ENCODE measurements around the gene EXOSC7. TPM values are rescaled to one million over a fixed set of nuclear protein-coding genes. Genes with fewer than 3 reads are reported as not detected.

The EXOSC7 gene
- total RNA-seq, 5 donors from 2014 or later (not counting 1 experiment from before 2014, with no cell fraction given) = 27.7 to 44.3 (median 42.0) TPM

DNA sequence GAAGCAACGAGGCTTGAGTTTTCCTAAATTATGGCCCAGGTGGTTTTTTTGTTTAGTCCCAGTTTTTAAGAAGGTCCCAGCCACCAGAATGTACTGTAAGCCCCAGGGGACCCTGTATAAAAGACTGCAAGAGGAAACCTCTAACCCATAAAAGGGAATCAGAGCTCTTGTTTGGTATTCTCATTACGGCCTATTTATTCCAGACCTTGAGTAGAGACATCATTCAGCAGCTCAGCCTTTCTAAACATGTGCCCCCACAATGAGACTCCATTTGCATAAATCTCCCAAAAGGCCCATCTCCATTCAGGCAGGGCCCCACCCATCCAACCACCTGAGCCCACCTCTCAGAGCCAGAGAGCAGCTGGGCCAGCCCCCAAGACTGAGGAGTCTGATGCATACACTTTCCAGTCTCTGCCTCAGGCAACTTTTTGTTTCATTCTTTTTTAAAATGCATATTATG lies 25.7 kb upstream of the EXOSC7 start:
- POLR2A ChIA-PET = interaction anchor here in 1 of 2 donors (0.7 kb wide), 1 partner anchor 11 kb away, joined by 3 read pairs; no protein-coding TSS in a partner anchor
- no peak overlapping the region for H3K4me3 Mint-ChIP-seq
- no peaks in the 10 kb centered on the region for H3K27me3 Mint-ChIP-seq
- DNase-seq (no peak), ATAC-seq (replicated peaks in 1 of 4) (no peak)
- Histone ChIP-seq H3K27ac (ENCODE audit: low read length) (no peak overlapping the region), H3K4me3 (ENCODE audit: control insufficient read depth in 1 of 2, extremely low read depth in 1 of 2, low read length in 1 of 2) (no peak overlapping the region), H3K36me3 (ENCODE audit: control insufficient read depth in 2 of 2, extremely low read depth in 1 of 2, insufficient read depth in 1 of 2, low read length in 1 of 2) (peaks cover 0 to 12% of the 10 kb centered on the region in 2 donors), H3K9me3 (no peaks in the 10 kb centered on the region), H3K27me3 (replicated peaks in 1 of 2; ENCODE audit: control insufficient read depth in 2 of 2, extremely low read depth in 1 of 2, insufficient read depth in 2 of 2, low read length in 1 of 2) (no peaks in the 10 kb centered on the region), H3K4me1 (ENCODE audit: control insufficient read depth in 1 of 2, extremely low read depth in 1 of 2, insufficient read depth in 2 of 2, low read length in 2 of 2) (no peaks in the 10 kb centered on the region)
- H3K4me1 Mint-ChIP-seq = peaks cover 14 to 36% (median 16%) of the 10 kb centered on the region in 3 donors
- no peak overlapping the region for H3K27ac Mint-ChIP-seq
- H3K9me3 Mint-ChIP-seq = no peaks in the 10 kb centered on the region
- CTCF ChIA-PET = no interaction called here
- WGBS (ENCODE audit: insufficient coverage) = 100% methylated on average over 2 of the region's 2 CpGs
- H3K36me3 Mint-ChIP-seq = peaks cover 40% of the 10 kb centered on the region

DNA sequence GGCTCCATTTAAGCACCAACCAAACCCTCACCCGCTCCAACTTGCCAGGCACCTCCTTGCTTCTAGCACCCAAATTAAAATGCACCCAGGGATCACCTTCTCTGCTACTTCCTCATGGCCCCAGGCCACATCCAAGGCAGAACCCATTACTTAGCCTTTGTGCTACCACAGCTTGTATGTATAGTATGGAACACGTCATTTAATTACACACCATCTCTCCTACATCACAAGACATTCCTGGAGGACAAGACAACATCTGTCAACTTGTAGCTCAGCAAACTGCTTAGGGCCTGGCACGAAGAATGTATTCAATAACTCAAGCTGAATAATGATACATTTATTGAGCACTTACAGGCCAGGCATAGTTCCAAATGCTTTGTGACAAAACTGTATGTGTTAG lies 23.4 kb upstream of the EXOSC7 start:
- Histone ChIP-seq H3K27ac (ENCODE audit: low read length) (no peak overlapping the region), H3K9me3 (no peaks in the 10 kb centered on the region), H3K27me3 (replicated peaks in 1 of 2; ENCODE audit: control insufficient read depth in 2 of 2, extremely low read depth in 1 of 2, insufficient read depth in 2 of 2, low read length in 1 of 2) (no peaks in the 10 kb centered on the region), H3K4me3 (ENCODE audit: control insufficient read depth in 1 of 2, extremely low read depth in 1 of 2, low read length in 1 of 2) (no peak overlapping the region), H3K4me1 (ENCODE audit: control insufficient read depth in 1 of 2, extremely low read depth in 1 of 2, insufficient read depth in 2 of 2, low read length in 2 of 2) (no peaks in the 10 kb centered on the region), H3K36me3 (ENCODE audit: control insufficient read depth in 2 of 2, extremely low read depth in 1 of 2, insufficient read depth in 1 of 2, low read length in 1 of 2) (peaks cover 0 to 10% of the 10 kb centered on the region in 2 donors)
- H3K27me3 Mint-ChIP-seq = no peaks in the 10 kb centered on the region
- POLR2A ChIA-PET = no interaction called here
- H3K4me1 Mint-ChIP-seq = peaks cover 17 to 45% (median 28%) of the 10 kb centered on the region in 3 donors
- H3K36me3 Mint-ChIP-seq = peaks cover 35% of the 10 kb centered on the region
- H3K27ac Mint-ChIP-seq = no peak overlapping the region
- ATAC-seq (replicated peaks in 1 of 4) (no peak), DNase-seq (no peak)
- no peak overlapping the region for H3K4me3 Mint-ChIP-seq
- H3K9me3 Mint-ChIP-seq = no peaks in the 10 kb centered on the region
- WGBS (ENCODE audit: insufficient coverage) = no CpG with 5 or more reads among the region's 3 CpGs
- CTCF ChIA-PET = no interaction called here

DNA sequence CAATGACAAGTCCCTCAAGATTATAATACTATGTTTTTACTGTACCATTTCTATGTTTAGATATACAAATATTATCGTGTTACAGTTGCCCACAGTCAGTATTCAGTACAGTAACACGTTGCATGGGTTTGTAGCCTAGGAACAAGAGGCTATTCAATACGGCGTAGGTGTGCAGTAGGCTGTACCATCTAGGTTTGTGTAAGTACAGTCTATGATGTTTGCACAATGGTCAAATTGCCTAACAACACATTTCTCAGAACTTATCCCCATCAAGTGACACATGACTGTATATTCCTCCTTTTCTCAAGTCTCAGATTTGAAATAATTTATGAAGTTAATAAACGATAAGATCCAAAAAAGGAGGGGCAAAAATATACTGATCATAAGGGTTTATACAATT lies 21.7 kb upstream of the EXOSC7 start:
- H3K36me3 Mint-ChIP-seq = peaks cover 39% of the 10 kb centered on the region
- ChIA-PET POLR2A (no interaction called here), CTCF (interaction anchor here (0.5 to 0.6 kb wide), 2 partner anchors 175 to 709 kb away, joined by 3 to 5 read pairs; no protein-coding TSS in a partner anchor)
- ATAC-seq (replicated peaks in 1 of 4) = no peak
- DNase-seq = no peak
- Histone ChIP-seq H3K27me3 (replicated peaks in 1 of 2; ENCODE audit: control insufficient read depth in 2 of 2, extremely low read depth in 1 of 2, insufficient read depth in 2 of 2, low read length in 1 of 2) (no peaks in the 10 kb centered on the region), H3K36me3 (ENCODE audit: control insufficient read depth in 2 of 2, extremely low read depth in 1 of 2, insufficient read depth in 1 of 2, low read length in 1 of 2) (peaks cover 0 to 25% of the 10 kb centered on the region in 2 donors), H3K4me3 (ENCODE audit: control insufficient read depth in 1 of 2, extremely low read depth in 1 of 2, low read length in 1 of 2) (no peak overlapping the region), H3K27ac (ENCODE audit: low read length) (no peak overlapping the region), H3K4me1 (ENCODE audit: control insufficient read depth in 1 of 2, extremely low read depth in 1 of 2, insufficient read depth in 2 of 2, low read length in 2 of 2) (no peaks in the 10 kb centered on the region), H3K9me3 (no peaks in the 10 kb centered on the region)
- H3K4me1 Mint-ChIP-seq = peaks cover 17 to 40% (median 28%) of the 10 kb centered on the region in 3 donors
- H3K4me3 Mint-ChIP-seq = no peak overlapping the region
- H3K27ac Mint-ChIP-seq = no peak overlapping the region
- H3K9me3 Mint-ChIP-seq = no peaks in the 10 kb centered on the region
- no CpG with 5 or more reads among the region's 5 CpGs for WGBS (ENCODE audit: insufficient coverage)
- H3K27me3 Mint-ChIP-seq = no peaks in the 10 kb centered on the region

DNA sequence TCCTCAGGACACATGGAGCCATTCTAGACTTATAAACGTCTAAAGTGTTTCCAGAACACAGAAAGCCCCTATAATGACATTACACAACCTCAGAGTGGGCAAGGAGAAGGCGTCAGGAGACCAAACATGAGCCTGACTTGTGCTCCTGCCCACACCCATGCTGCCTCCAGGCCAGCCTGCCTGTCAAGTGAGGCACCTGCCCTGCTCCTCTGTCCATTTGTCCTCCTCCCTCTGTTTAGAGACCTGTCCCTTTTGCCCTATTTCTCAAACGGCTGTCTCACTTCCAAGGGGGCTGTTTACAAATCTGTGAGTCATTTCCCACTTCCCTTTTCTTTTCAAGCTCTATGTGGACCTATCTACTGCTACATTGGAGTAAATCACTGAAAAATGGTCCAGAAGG lies 21.1 kb upstream of the EXOSC7 start:
- H3K27ac Mint-ChIP-seq = no peak overlapping the region
- Histone ChIP-seq H3K9me3 (no peaks in the 10 kb centered on the region), H3K27ac (ENCODE audit: low read length) (no peak overlapping the region), H3K4me3 (ENCODE audit: control insufficient read depth in 1 of 2, extremely low read depth in 1 of 2, low read length in 1 of 2) (no peak overlapping the region), H3K27me3 (replicated peaks in 1 of 2; ENCODE audit: control insufficient read depth in 2 of 2, extremely low read depth in 1 of 2, insufficient read depth in 2 of 2, low read length in 1 of 2) (no peaks in the 10 kb centered on the region), H3K36me3 (ENCODE audit: control insufficient read depth in 2 of 2, extremely low read depth in 1 of 2, insufficient read depth in 1 of 2, low read length in 1 of 2) (peaks cover 0 to 26% of the 10 kb centered on the region in 2 donors), H3K4me1 (ENCODE audit: control insufficient read depth in 1 of 2, extremely low read depth in 1 of 2, insufficient read depth in 2 of 2, low read length in 2 of 2) (no peaks in the 10 kb centered on the region)
- no peaks in the 10 kb centered on the region for H3K9me3 Mint-ChIP-seq
- H3K36me3 Mint-ChIP-seq = peaks cover 39% of the 10 kb centered on the region
- ChIA-PET CTCF (no interaction called here), POLR2A (no interaction called here)
- DNase-seq (no peak), ATAC-seq (replicated peaks in 1 of 4) (no peak)
- H3K4me1 Mint-ChIP-seq = peaks cover 17 to 40% (median 28%) of the 10 kb centered on the region in 3 donors
- no peaks in the 10 kb centered on the region for H3K27me3 Mint-ChIP-seq
- no peak overlapping the region for H3K4me3 Mint-ChIP-seq
- WGBS (ENCODE audit: insufficient coverage) = 33% methylated on average over 1 of the region's 3 CpGs

DNA sequence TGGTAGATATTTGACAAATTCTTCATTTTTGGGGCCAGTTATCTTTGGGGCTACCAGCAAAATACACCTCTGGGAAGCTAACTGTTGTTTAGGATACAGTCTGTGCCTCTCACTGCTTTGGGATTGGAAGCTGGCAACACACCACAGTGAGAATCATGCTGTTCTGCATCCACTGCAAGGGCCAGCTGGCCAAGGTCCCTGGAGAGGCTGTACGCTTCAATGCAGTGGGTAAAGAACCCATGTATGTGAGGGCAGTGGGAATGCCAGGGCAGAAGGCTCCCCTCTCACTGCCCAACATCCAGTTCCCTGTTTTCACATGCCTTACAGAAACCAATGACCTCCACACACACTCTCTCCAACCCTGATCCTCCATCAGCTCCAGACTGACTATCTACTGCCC lies 20.1 kb upstream of the EXOSC7 start:
- Histone ChIP-seq H3K4me3 (ENCODE audit: control insufficient read depth in 1 of 2, extremely low read depth in 1 of 2, low read length in 1 of 2) (no peak overlapping the region), H3K36me3 (ENCODE audit: control insufficient read depth in 2 of 2, extremely low read depth in 1 of 2, insufficient read depth in 1 of 2, low read length in 1 of 2) (peaks cover 0 to 26% of the 10 kb centered on the region in 2 donors), H3K27me3 (replicated peaks in 1 of 2; ENCODE audit: control insufficient read depth in 2 of 2, extremely low read depth in 1 of 2, insufficient read depth in 2 of 2, low read length in 1 of 2) (no peaks in the 10 kb centered on the region), H3K4me1 (ENCODE audit: control insufficient read depth in 1 of 2, extremely low read depth in 1 of 2, insufficient read depth in 2 of 2, low read length in 2 of 2) (no peaks in the 10 kb centered on the region), H3K27ac (ENCODE audit: low read length) (no peak overlapping the region), H3K9me3 (no peaks in the 10 kb centered on the region)
- WGBS (ENCODE audit: insufficient coverage) = no CpG with 5 or more reads among the region's 1 CpG
- no peak overlapping the region for H3K27ac Mint-ChIP-seq
- ATAC-seq (replicated peaks in 1 of 4) (no peak), DNase-seq (no peak)
- no peak overlapping the region for H3K4me3 Mint-ChIP-seq
- H3K4me1 Mint-ChIP-seq = peaks cover 13 to 34% (median 29%) of the 10 kb centered on the region in 3 donors
- H3K27me3 Mint-ChIP-seq = no peaks in the 10 kb centered on the region
- H3K9me3 Mint-ChIP-seq = no peaks in the 10 kb centered on the region
- POLR2A ChIA-PET = interaction anchor here in 1 of 2 donors (0.5 kb wide), 1 partner anchor 31 kb away, joined by 4 read pairs; no protein-coding TSS in a partner anchor
- peaks cover 36% of the 10 kb centered on the region for H3K36me3 Mint-ChIP-seq
- CTCF ChIA-PET = no interaction called here

DNA sequence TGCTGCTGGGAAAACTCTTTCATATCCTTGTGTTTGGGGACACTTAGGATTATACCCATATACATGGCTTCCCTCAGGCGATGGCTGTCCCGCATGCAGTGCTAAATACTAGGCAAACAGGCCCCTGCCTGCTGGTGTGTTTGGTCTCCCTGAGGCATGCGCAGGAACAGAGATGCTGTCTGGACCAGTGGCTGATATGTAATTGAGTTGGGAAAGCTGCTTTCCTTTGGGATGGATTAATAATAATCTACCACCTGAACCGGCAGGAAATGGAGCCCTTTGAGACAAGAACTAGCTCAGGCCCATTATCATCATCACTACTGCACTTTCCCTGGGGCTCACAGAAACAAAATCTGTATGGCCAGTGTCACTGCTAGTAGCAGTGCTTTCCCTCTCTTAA lies 18.1 kb upstream of the EXOSC7 start:
- no peak for DNase-seq

More for the DNA sequence above, 18.1 kb upstream of the EXOSC7 start:
- Mint-ChIP-seq H3K4me1 (peaks cover 14 to 31% (median 29%) of the 10 kb centered on the region in 3 donors), H3K4me3 (no peak overlapping the region), H3K9me3 (no peaks in the 10 kb centered on the region), H3K27ac (no peak overlapping the region), H3K36me3 (peaks cover 36% of the 10 kb centered on the region), H3K27me3 (no peaks in the 10 kb centered on the region)
- Histone ChIP-seq H3K9me3 (no peaks in the 10 kb centered on the region), H3K27ac (ENCODE audit: low read length) (no peak overlapping the region), H3K4me3 (ENCODE audit: control insufficient read depth in 1 of 2, extremely low read depth in 1 of 2, low read length in 1 of 2) (no peak overlapping the region), H3K27me3 (replicated peaks in 1 of 2; ENCODE audit: control insufficient read depth in 2 of 2, extremely low read depth in 1 of 2, insufficient read depth in 2 of 2, low read length in 1 of 2) (no peaks in the 10 kb centered on the region), H3K36me3 (ENCODE audit: control insufficient read depth in 2 of 2, extremely low read depth in 1 of 2, insufficient read depth in 1 of 2, low read length in 1 of 2) (peaks cover 0 to 26% of the 10 kb centered on the region in 2 donors), H3K4me1 (ENCODE audit: control insufficient read depth in 1 of 2, extremely low read depth in 1 of 2, insufficient read depth in 2 of 2, low read length in 2 of 2) (no peaks in the 10 kb centered on the region)
- POLR2A ChIA-PET = no interaction called here
- CTCF ChIA-PET = interaction anchor here in 1 of 2 donors (0.5 kb wide), 1 partner anchor 1469 kb away, joined by 3 read pairs; no protein-coding TSS in a partner anchor
- no peak for ATAC-seq (replicated peaks in 1 of 4)
- WGBS (ENCODE audit: insufficient coverage) = no CpG with 5 or more reads among the region's 4 CpGs

All from T-cell (primary cell).